Chondrocyte (in vitro differentiated cells): ENCODE measurements around the gene PAPSS1. TPM values are rescaled to one million over a fixed set of nuclear protein-coding genes. Genes with fewer than 3 reads are reported as not detected.
"Not testable (repeated sequence)": the region's sequence is repeated elsewhere in the genome, so short reads cannot be mapped to it uniquely, and the experiment has no call there.

ENCODE experiments used
- DNase-seq: peaks from one replicate; pipeline ENCODE4 v3.0.0; 2021; ENCODE audit warnings: mixed read lengths, low spot score
- H3K27ac Mint-ChIP-seq: one replicate; pipeline ENCODE4 v1.8.0; 2021; ENCODE audit warnings: mild to moderate bottlenecking, moderate library complexity, mixed read lengths; ENCODE audit not compliant: unreplicated experiment
- H3K27me3 Mint-ChIP-seq: 2 replicates; pipeline ENCODE4 v1.8.0; 2021; ENCODE audit warnings: low read depth, mixed read lengths
- H3K36me3 Mint-ChIP-seq: 2 replicates; pipeline ENCODE4 v1.8.0; 2021; ENCODE audit warnings: low read depth, mixed read lengths
- H3K4me1 Mint-ChIP-seq: 2 replicates; pipeline ENCODE4 v1.8.0; 2021; ENCODE audit warnings: low read depth, mild to moderate bottlenecking, mixed read lengths
- H3K4me3 Mint-ChIP-seq: one replicate; pipeline ENCODE4 v1.8.0; 2021; ENCODE audit warnings: mild to moderate bottlenecking, moderate library complexity, mixed read lengths; ENCODE audit not compliant: unreplicated experiment
- H3K9me3 Mint-ChIP-seq: 2 replicates; pipeline ENCODE4 v1.8.0; 2021; ENCODE audit warnings: low read depth, mixed read lengths
- CTCF ChIP-seq: fragments of 200-600 bp; sonication (generic); IDR thresholded peaks from 2 replicates; pipeline ENCODE4 v1.5.0; 2021; ENCODE audit warnings: antibody characterized with exemption, mild to moderate bottlenecking, moderate library complexity
- total RNA-seq: library from RNA; stranded (reverse); gene quantifications from 3 replicates; pipeline ENCODE4 v1.2.1, GENCODE V29; 2021

The PAPSS1 gene
- total RNA-seq, 1 donor from 2014 or later: 105 TPM

GRCh38 chr4:107665001-107665400 is 55.0 kb downstream of the PAPSS1 start:
- H3K27ac Mint-ChIP-seq: peak overlapping the region; percentile 86
- no peak overlapping the region for H3K4me3 Mint-ChIP-seq
- peaks cover 1% of the 10 kb centered on the region for H3K36me3 Mint-ChIP-seq
- H3K4me1 Mint-ChIP-seq: peaks cover 43% of the 10 kb centered on the region
- H3K27me3 Mint-ChIP-seq: no peaks in the 10 kb centered on the region
- peak; percentile 8 for TF ChIP-seq CTCF
- DNase-seq: no peak
- no peaks in the 10 kb centered on the region for H3K9me3 Mint-ChIP-seq

- H3K4me1 Mint-ChIP-seq: peaks cover 18% of the 10 kb centered on the region
- H3K36me3 Mint-ChIP-seq: peaks cover 11% of the 10 kb centered on the region
- no peak overlapping the region for H3K4me3 Mint-ChIP-seq
- no peak for TF ChIP-seq CTCF
- no peak for DNase-seq
- H3K9me3 Mint-ChIP-seq: no peaks in the 10 kb centered on the region
- no peaks in the 10 kb centered on the region for H3K27me3 Mint-ChIP-seq
- H3K27ac Mint-ChIP-seq: peak overlapping the region; percentile 59
Measured at GRCh38 chr4:107658400-107659336, 61.4 kb downstream of the PAPSS1 start.

- TF ChIP-seq CTCF: no peak
- no peak overlapping the region for H3K27ac Mint-ChIP-seq
Measured at GRCh38 chr4:107655289-107655688, 64.7 kb downstream of the PAPSS1 start.

GRCh38 chr4:107654694-107655093 is 65.3 kb downstream of the PAPSS1 start:
- no peak for TF ChIP-seq CTCF
- no peaks in the 10 kb centered on the region for H3K9me3 Mint-ChIP-seq
- no peak overlapping the region for H3K27ac Mint-ChIP-seq
- H3K4me1 Mint-ChIP-seq: peaks cover 19% of the 10 kb centered on the region
- no peaks in the 10 kb centered on the region for H3K27me3 Mint-ChIP-seq
- no peak overlapping the region for H3K4me3 Mint-ChIP-seq
- DNase-seq: no peak
- peaks cover 28% of the 10 kb centered on the region for H3K36me3 Mint-ChIP-seq

More at GRCh38 chr4:107655289-107655688, 64.7 kb downstream of the PAPSS1 start:
- no peaks in the 10 kb centered on the region for H3K27me3 Mint-ChIP-seq
- H3K4me3 Mint-ChIP-seq: no peak overlapping the region
- H3K4me1 Mint-ChIP-seq: peaks cover 15% of the 10 kb centered on the region
- H3K36me3 Mint-ChIP-seq: peaks cover 27% of the 10 kb centered on the region
- H3K9me3 Mint-ChIP-seq: no peaks in the 10 kb centered on the region
- DNase-seq: no peak

GRCh38 chr4:107651408-107651807 is 68.6 kb downstream of the PAPSS1 start:
- H3K27me3 Mint-ChIP-seq, H3K9me3 Mint-ChIP-seq, DNase-seq, H3K4me3 Mint-ChIP-seq, H3K27ac Mint-ChIP-seq: not testable (repeated sequence)
- H3K4me1 Mint-ChIP-seq: peaks cover 20% of the 10 kb centered on the region
- peaks cover 32% of the 10 kb centered on the region for H3K36me3 Mint-ChIP-seq
